CD4-positive, alpha-beta T cell treated with Interleukin-4 for 1 hour (primary cell): ENCODE measurements around the gene PRRT3.
A peak's percentile ranks its signal among the peaks of the same experiment; 100 is the strongest.

Experiments used
- DNase-seq, 2 donors: peaks; one replicate each; pipeline ENCODE4 v3.0.0-alpha.2; 2020 to 2022

The PRRT3 gene

GRCh38 chr3:9951962-9952805 is at the start of gene PRRT3:
Gene PRRT3 (minus strand): TSS chr3:9952408. CDS start chr3:9950115, 2,293 bp downstream.
- DNase-seq: peak; percentile 42 to 54

- no peak for DNase-seq
These were observed 48.5 kb upstream of the PRRT3 start for GRCh38 chr3:10000686-10001085.

- DNase-seq: no peak
These were observed 42.1 kb upstream of the PRRT3 start for GRCh38 chr3:9994086-9994844.

GRCh38 chr3:9986230-9986725 is 34.1 kb upstream of the PRRT3 start:
- DNase-seq: no peak

GRCh38 chr3:9980251-9980650 is 28.0 kb upstream of the PRRT3 start:
- no peak for DNase-seq

- DNase-seq: no peak
These were observed 26.6 kb upstream of the PRRT3 start for GRCh38 chr3:9978710-9979305.

GRCh38 chr3:9976721-9977709 is 24.8 kb upstream of the PRRT3 start:
- DNase-seq: peak; percentile 7 to 68

- no peak for DNase-seq
These were observed 17.9 kb upstream of the PRRT3 start for GRCh38 chr3:9970020-9970652.

- DNase-seq: no peak
These were observed 17.4 kb upstream of the PRRT3 start for GRCh38 chr3:9969632-9970019.

GRCh38 chr3:9966841-9967240 is 14.6 kb upstream of the PRRT3 start:
- no peak for DNase-seq

GRCh38 chr3:9965200-9965875 is 13.1 kb upstream of the PRRT3 start:
- no peak for DNase-seq

GRCh38 chr3:9957214-9957613 is 5.0 kb upstream of the PRRT3 start:
- DNase-seq: no peak

- no peak for DNase-seq
These were observed 3.6 kb upstream of the PRRT3 start for GRCh38 chr3:9955611-9956352.

- DNase-seq: no peak
These were observed 2.9 kb upstream of the PRRT3 start for GRCh38 chr3:9955067-9955502.

- DNase-seq: no peak
These were observed 628 bp downstream of the PRRT3 start for GRCh38 chr3:9951598-9951961.

- no peak for DNase-seq
These were observed 1.1 kb downstream of the PRRT3 start for GRCh38 chr3:9951126-9951525.

GRCh38 chr3:9949626-9950025 is 2.6 kb downstream of the PRRT3 start:
- DNase-seq: no peak

- DNase-seq: no peak
These were observed 3.1 kb downstream of the PRRT3 start for GRCh38 chr3:9949115-9949514.

GRCh38 chr3:9948586-9948985 is 3.6 kb downstream of the PRRT3 start:
- no peak for DNase-seq
